ENCODE data around the gene GNB1L. TPM values are rescaled to one million over a fixed set of nuclear protein-coding genes. Genes with fewer than 3 reads are reported as not detected.

The GNB1L gene
- total RNA-seq, 1 donor = 4.0 TPM

- H3K79me2 ChIP-seq (ENCODE audit: insufficient read depth, low read length) = no peaks in the 10 kb centered on the region
- H3K27me3 ChIP-seq (ENCODE audit: insufficient read depth, low read length) = no peaks in the 10 kb centered on the region
- H3K4me3 ChIP-seq (ENCODE audit: insufficient read depth, low read length) = no peak overlapping the region
- no peaks in the 10 kb centered on the region for H3K9me3 ChIP-seq (ENCODE audit: low read depth, low read length)
- H3K27ac ChIP-seq (ENCODE audit: low read depth, low read length) = no peak overlapping the region
- H4K20me1 ChIP-seq (ENCODE audit: insufficient read depth, low read length) = no peaks in the 10 kb centered on the region
- no peaks in the 10 kb centered on the region for H3K36me3 ChIP-seq (ENCODE audit: insufficient read depth, low read length)
- H3K4me2 ChIP-seq (ENCODE audit: insufficient read depth, low read length) = no peak overlapping the region
- H3K4me1 ChIP-seq (ENCODE audit: insufficient read depth, low read length) = peaks cover 5% of the 10 kb centered on the region
- TF ChIP-seq CTCF (IDR thresholded peaks at IDR 0.05; ENCODE audit: extremely low read depth, low read depth, low read length) = no peak
- no peak overlapping the region for H2AFZ ChIP-seq (ENCODE audit: low read length)
- peak; percentile 27 for DNase-seq (ENCODE audit: insufficient read length, low spot score, missing footprints)
Observed at GRCh38 chr22:19869497-19870152, 15.0 kb upstream of the GNB1L start.

- Histone ChIP-seq H3K4me3 (ENCODE audit: insufficient read depth, low read length) (no peak overlapping the region), H3K36me3 (ENCODE audit: insufficient read depth, low read length) (no peaks in the 10 kb centered on the region), H3K4me2 (ENCODE audit: insufficient read depth, low read length) (no peak overlapping the region), H4K20me1 (ENCODE audit: insufficient read depth, low read length) (no peaks in the 10 kb centered on the region), H2AFZ (ENCODE audit: low read length) (no peak overlapping the region), H3K27ac (ENCODE audit: low read depth, low read length) (no peak overlapping the region), H3K4me1 (ENCODE audit: insufficient read depth, low read length) (peaks cover 5% of the 10 kb centered on the region), H3K79me2 (ENCODE audit: insufficient read depth, low read length) (no peaks in the 10 kb centered on the region), H3K27me3 (ENCODE audit: insufficient read depth, low read length) (no peaks in the 10 kb centered on the region), H3K9me3 (ENCODE audit: low read depth, low read length) (no peaks in the 10 kb centered on the region)
- peak; percentile 60 for DNase-seq (ENCODE audit: insufficient read length, low spot score, missing footprints)
- TF ChIP-seq CTCF (IDR thresholded peaks at IDR 0.05; ENCODE audit: extremely low read depth, low read depth, low read length) = no peak
Observed at GRCh38 chr22:19868773-19869471, 14.2 kb upstream of the GNB1L start.

- Histone ChIP-seq H3K27ac (ENCODE audit: low read depth, low read length) (no peak overlapping the region), H3K4me3 (ENCODE audit: insufficient read depth, low read length) (no peak overlapping the region), H3K27me3 (ENCODE audit: insufficient read depth, low read length) (no peaks in the 10 kb centered on the region), H3K79me2 (ENCODE audit: insufficient read depth, low read length) (no peaks in the 10 kb centered on the region), H2AFZ (ENCODE audit: low read length) (no peak overlapping the region), H3K4me2 (ENCODE audit: insufficient read depth, low read length) (no peak overlapping the region), H3K36me3 (ENCODE audit: insufficient read depth, low read length) (no peaks in the 10 kb centered on the region), H3K9me3 (ENCODE audit: low read depth, low read length) (no peaks in the 10 kb centered on the region), H4K20me1 (ENCODE audit: insufficient read depth, low read length) (no peaks in the 10 kb centered on the region), H3K4me1 (ENCODE audit: insufficient read depth, low read length) (no peaks in the 10 kb centered on the region)
- no peak for TF ChIP-seq CTCF (IDR thresholded peaks at IDR 0.05; ENCODE audit: extremely low read depth, low read depth, low read length)
- peak; percentile 50 for DNase-seq (ENCODE audit: insufficient read length, low spot score, missing footprints)
Observed at GRCh38 chr22:19868333-19868732, 13.7 kb upstream of the GNB1L start.

GRCh38 chr22:19867617-19868016 lies 12.9 kb upstream of the GNB1L start:
- no peaks in the 10 kb centered on the region for H4K20me1 ChIP-seq (ENCODE audit: insufficient read depth, low read length)
- H3K79me2 ChIP-seq (ENCODE audit: insufficient read depth, low read length) = no peaks in the 10 kb centered on the region
- DNase-seq (ENCODE audit: insufficient read length, low spot score, missing footprints) = peak; percentile 4
- H3K27ac ChIP-seq (ENCODE audit: low read depth, low read length) = no peak overlapping the region
- no peak for TF ChIP-seq CTCF (IDR thresholded peaks at IDR 0.05; ENCODE audit: extremely low read depth, low read depth, low read length)
- H2AFZ ChIP-seq (ENCODE audit: low read length) = no peak overlapping the region
- H3K27me3 ChIP-seq (ENCODE audit: insufficient read depth, low read length) = no peaks in the 10 kb centered on the region
- H3K9me3 ChIP-seq (ENCODE audit: low read depth, low read length) = no peaks in the 10 kb centered on the region
- no peak overlapping the region for H3K4me3 ChIP-seq (ENCODE audit: insufficient read depth, low read length)
- H3K4me2 ChIP-seq (ENCODE audit: insufficient read depth, low read length) = no peak overlapping the region
- H3K4me1 ChIP-seq (ENCODE audit: insufficient read depth, low read length) = no peaks in the 10 kb centered on the region
- no peaks in the 10 kb centered on the region for H3K36me3 ChIP-seq (ENCODE audit: insufficient read depth, low read length)
